Left cardiac atrium (tissue), 4 donors: ENCODE data around the gene ELOVL6. TPM values are rescaled to one million over a fixed set of nuclear protein-coding genes. Genes with fewer than 3 reads are reported as not detected.
"Not testable (repeated sequence)": the region's sequence is repeated elsewhere in the genome, so short reads cannot be mapped to it uniquely, and the experiment has no call there.

Experiments used
- ATAC-seq, 2 donors: fragments of 200-7000 bp; cut with Tn5 transposase; one replicate each; pipeline ENCODE4 v1.9.1; 2020; ENCODE audit warnings: mild to moderate bottlenecking in 2 of 2, moderate library complexity in 2 of 2
- DNase-seq: peaks from one replicate; pipeline ENCODE4 v3.0.0-alpha.2; 2020
- intact Hi-C, 2 donors: fragments of 100-400 bp; cut with DNase I; formaldehyde crosslinking; loops; one replicate each; pipeline versions ENCODE4 v1.14.1 to v1.15.1; 2022 to 2023
- long read RNA-seq: library from polyadenylated mRNA; unstranded; transcript quantifications from one replicate; pipeline ENCODE4 v2.0.0, GENCODE V29; 2021
- total RNA-seq, 2 donors: library from RNA; stranded (reverse); fragmentation: NEBNext Ultra II Directional; extraction: Animal tissue kit (Norgen Biotek cat#: 25700); gene quantifications; one replicate each; pipeline ENCODE4 v1.2.1, GENCODE V29; 2021
- donor health status: DM: no; HTN: yes; CAD: no.
- donor health status: DM: no; HTN: yes; CAD: no; lungs with severe emphysema.
- donor health status: DM: yes; HTN: yes; CAD: no.
- donor health status: Dilated cardiomyopathy.

ELOVL6 gene, protein sequence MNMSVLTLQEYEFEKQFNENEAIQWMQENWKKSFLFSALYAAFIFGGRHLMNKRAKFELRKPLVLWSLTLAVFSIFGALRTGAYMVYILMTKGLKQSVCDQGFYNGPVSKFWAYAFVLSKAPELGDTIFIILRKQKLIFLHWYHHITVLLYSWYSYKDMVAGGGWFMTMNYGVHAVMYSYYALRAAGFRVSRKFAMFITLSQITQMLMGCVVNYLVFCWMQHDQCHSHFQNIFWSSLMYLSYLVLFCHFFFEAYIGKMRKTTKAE
- total RNA-seq: 10 to 100 TPM in 1 of 2 donors, 1 to 10 TPM in 1; 7.2 to 14.3 TPM
- long read RNA-seq, partial matches to known transcripts: 0 of 1 reads
- long read RNA-seq, other reads (novel, unspliced or antisense): 0 of 1 reads

GRCh38 chr4:110198435-110199416 is at the start of gene ELOVL6:
Gene ELOVL6 (minus strand): TSS chr4:110198615. CDS start chr4:110198335, 280 bp downstream.
- peak; percentile 69 for DNase-seq
- intact Hi-C loops: loop anchor here in 1 of 2 donors (5.0 kb wide), 1 partner anchor 146 kb away; no protein-coding TSS in a partner anchor
- ATAC-seq: peak; percentile 35 to 57

GRCh38 chr4:110248100-110248499 is 49.7 kb upstream of the ELOVL6 start:
- DNase-seq: no peak
- ATAC-seq: no peak
- intact Hi-C loops: no loop called here

DNA sequence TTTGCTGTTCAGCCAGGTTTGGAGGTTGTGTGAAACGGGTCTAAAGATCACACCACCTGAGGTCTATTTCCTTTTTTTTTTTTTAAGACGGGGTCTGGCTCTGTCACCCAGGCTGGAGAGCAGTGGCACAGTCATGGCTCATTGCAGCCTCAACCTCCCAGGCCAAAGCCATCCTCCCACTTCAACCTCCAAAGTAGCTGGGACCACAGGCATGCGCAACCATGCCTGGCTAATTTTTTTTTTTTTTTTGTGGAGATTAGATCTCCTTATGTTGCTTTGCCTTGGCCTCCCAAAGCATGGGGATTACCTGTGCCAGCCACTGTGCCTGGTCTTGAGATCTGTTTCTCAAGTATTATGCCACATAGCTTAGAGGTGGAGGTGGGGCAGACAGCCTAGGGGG is 49.2 kb upstream of the ELOVL6 start:
- no peak for ATAC-seq
- DNase-seq: no peak
- intact Hi-C loops: no loop called here

GRCh38 chr4:110245577-110245976 is 47.2 kb upstream of the ELOVL6 start:
- intact Hi-C loops: no loop called here
- ATAC-seq: no peak
- DNase-seq: no peak

GRCh38 chr4:110236324-110236723 is 37.9 kb upstream of the ELOVL6 start:
- no peak for ATAC-seq
- no peak for DNase-seq
- intact Hi-C loops: no loop called here

DNA sequence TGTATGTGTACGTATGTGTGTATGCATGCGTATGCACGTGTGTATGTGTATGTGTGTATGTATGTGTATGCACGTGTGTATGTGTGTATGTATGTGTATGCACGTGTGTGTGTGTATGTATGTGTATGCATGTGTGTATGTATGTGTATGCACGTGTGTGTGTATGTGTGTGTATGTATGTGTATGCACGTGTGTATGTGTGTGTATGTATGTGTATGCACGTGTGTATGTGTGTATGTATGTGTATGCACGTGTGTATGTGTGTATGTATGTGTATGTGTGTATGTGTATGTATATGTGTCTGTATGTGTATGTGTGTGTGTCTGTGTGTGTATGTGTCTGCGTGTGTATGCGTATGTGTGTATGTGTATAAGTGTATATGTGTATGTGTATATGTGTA is 35.2 kb upstream of the ELOVL6 start:
- intact Hi-C loops, DNase-seq, ATAC-seq: not testable (repeated sequence)

DNA sequence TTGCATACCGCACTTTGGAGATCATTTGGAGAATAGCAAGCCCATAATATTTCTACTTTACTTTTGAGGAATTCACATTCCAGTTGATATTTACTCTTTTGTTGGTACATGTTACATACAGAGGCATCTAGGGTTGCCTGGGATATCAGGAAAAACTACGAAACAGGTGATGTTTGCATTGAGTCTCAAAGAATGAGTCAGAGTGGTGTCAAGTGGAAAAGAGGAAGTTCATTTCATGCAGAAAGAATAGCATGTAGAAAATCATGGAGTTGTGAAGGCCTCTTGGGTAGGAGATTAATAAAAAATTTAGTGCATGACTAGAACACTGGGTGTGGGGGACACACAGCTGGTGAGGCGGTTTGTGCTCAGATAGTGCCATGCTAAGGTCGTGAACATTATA is 33.5 kb upstream of the ELOVL6 start:
- intact Hi-C loops: no loop called here
- DNase-seq (no peak), ATAC-seq (no peak)

DNA sequence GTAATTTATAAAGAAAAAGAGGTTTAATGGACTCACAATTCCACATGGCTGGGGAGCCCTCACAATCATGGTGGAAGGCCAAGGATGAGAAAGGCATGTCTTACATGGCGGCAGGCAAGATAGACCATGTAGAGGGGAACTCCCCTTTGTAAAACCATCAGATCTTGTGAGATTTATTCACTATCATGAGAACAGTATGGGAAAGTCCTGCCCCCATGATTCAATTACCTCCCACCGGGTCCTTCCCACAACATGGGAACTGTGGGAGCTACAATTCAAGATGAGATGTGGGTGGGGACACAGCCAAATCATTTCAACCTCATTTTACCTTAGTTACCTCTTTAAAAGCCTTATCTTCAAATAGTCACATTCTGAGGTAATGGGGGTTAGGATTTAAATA is 30.9 kb upstream of the ELOVL6 start:
- intact Hi-C loops: no loop called here
- DNase-seq (no peak), ATAC-seq (no peak)

DNA sequence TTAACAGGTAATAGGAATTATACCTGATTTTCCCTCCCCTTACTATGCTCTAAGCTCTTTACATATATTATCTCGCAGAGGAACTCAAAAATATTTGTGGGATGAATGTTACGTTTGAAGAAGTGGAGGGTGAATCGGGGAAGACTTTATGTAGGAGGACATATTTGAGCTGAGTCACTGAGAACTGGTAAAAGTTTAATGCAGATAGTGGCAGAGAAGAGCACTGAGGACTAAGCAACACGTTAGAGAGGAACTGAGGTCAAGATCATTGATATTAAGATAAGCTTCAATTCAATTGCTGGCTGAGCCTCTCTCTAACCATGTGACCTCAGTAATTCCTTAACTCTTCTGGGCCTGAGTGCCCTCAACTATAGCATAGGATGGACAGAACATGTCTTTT is 26.4 kb upstream of the ELOVL6 start:
- intact Hi-C loops: no loop called here
- DNase-seq (no peak), ATAC-seq (no peak)

- intact Hi-C loops: no loop called here
- no peak for DNase-seq
These were observed 25.7 kb upstream of the ELOVL6 start for GRCh38 chr4:110224142-110224541.

DNA sequence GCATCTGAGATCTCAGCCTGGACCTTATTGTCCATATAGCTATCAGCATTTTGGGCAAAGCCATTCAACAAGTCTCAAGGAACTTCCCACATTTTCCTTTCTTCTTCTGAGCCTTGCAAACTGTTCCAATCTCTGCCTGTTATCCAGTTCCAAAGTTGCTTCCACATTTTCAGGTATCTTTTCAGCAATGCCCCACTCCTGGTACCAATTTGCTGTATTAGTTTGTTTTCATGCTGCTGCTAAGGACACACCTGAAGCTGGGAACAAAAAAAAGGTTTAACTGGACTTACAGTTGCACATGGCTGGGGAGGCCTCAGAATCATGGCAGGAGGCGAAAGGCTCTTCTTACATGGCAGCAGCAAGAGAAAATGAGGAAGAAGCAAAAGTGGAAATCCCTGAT is 20.5 kb upstream of the ELOVL6 start:
- not testable (repeated sequence) for ATAC-seq, DNase-seq
- intact Hi-C loops: loop anchor here in 1 of 2 donors (10.0 kb wide), 1 partner anchor 296 kb away; no protein-coding TSS in a partner anchor

More at GRCh38 chr4:110224142-110224541, 25.7 kb upstream of the ELOVL6 start:
- ATAC-seq: no peak

- not testable (repeated sequence) for ATAC-seq, DNase-seq
- intact Hi-C loops: loop anchor here in 1 of 2 donors (10.0 kb wide), 1 partner anchor 298 kb away; no protein-coding TSS in a partner anchor
These were observed 18.8 kb upstream of the ELOVL6 start for GRCh38 chr4:110217181-110217580.

DNA sequence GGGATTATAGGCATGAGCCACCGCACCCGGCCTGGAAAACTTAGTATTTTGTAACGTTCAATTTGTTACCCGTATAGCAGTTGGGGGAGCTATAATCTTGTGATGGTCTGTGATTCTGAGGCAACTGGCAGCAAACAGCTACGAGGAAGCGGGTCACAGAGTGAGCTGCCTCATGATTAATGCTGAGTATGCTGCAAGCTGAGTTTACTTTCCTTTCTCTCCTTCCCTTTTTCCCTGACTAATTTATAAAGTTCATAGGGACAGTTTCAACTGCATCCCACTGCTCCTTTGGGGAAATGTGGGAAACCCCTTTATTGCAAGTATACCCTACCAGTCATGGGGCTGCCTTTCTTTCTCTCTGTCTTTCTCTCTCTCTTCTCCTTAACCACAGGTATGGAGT is 17.7 kb upstream of the ELOVL6 start:
- no peak for ATAC-seq
- intact Hi-C loops: loop anchor here in 1 of 2 donors (10.0 kb wide), 1 partner anchor 299 kb away; no protein-coding TSS in a partner anchor
- DNase-seq: no peak

- intact Hi-C loops: loop anchor here (2.0 to 10.0 kb wide), 3 partner anchors 159 to 303 kb away; no protein-coding TSS in a partner anchor
- ATAC-seq (no peak), DNase-seq (no peak)
These were observed 13.3 kb upstream of the ELOVL6 start for GRCh38 chr4:110211770-110212061.

- ATAC-seq: peak in 1 of 2 donors; percentile 37
These were observed 12.8 kb upstream of the ELOVL6 start for GRCh38 chr4:110211007-110211769.

DNA sequence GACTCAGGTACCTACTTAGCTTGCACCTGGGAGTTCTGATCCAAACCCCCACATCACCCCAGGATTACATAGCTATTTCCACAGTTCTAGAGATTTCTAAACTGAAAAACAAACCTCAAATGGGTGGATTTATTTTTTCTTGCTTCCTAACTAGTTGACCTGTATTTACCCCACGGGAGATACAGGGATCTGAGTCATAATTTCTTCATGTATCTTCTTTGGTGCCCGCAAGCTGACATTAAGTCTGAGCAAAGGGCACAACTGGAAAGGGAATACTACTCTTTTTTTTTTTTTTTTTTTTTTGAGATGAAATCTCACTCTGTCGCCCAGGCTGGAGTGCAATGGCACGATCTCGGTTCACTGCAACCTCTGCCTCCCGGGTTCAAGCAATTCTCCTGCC is 10.0 kb upstream of the ELOVL6 start:
- DNase-seq: no peak
- ATAC-seq: no peak
- intact Hi-C loops: no loop called here

More at GRCh38 chr4:110211007-110211769, 12.8 kb upstream of the ELOVL6 start:
- intact Hi-C loops: loop anchor here (2.0 to 10.0 kb wide), 3 partner anchors 159 to 304 kb away; no protein-coding TSS in a partner anchor
- DNase-seq: no peak

GRCh38 chr4:110207233-110207632 is 8.8 kb upstream of the ELOVL6 start:
- intact Hi-C loops: no loop called here
- no peak for DNase-seq
- ATAC-seq: no peak

GRCh38 chr4:110202024-110202423 is 3.6 kb upstream of the ELOVL6 start:
- intact Hi-C loops: no loop called here
- ATAC-seq (no peak), DNase-seq (no peak)

DNA sequence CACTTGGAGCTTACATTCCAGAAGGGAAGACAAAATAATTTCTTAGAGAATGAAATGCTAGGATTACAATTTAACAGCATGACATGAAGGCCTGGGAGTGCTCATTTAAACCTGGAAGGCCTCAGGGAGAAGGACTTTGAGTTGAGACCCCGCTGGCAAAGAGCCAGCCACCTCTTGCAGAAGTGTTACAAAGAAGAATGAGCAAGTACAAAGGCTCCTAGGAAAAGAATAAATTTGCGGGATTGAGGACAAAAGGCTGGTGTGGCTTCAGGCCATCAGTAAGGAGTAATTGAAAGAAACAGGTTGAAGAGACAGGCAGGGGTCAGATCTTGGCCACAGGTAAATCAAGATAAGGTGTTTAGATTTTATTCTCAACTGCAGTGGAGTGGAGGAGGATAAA is 3.1 kb upstream of the ELOVL6 start:
- intact Hi-C loops: no loop called here
- DNase-seq: no peak
- no peak for ATAC-seq
